Measurements from ENCODE around the gene PRKN.

DNA sequence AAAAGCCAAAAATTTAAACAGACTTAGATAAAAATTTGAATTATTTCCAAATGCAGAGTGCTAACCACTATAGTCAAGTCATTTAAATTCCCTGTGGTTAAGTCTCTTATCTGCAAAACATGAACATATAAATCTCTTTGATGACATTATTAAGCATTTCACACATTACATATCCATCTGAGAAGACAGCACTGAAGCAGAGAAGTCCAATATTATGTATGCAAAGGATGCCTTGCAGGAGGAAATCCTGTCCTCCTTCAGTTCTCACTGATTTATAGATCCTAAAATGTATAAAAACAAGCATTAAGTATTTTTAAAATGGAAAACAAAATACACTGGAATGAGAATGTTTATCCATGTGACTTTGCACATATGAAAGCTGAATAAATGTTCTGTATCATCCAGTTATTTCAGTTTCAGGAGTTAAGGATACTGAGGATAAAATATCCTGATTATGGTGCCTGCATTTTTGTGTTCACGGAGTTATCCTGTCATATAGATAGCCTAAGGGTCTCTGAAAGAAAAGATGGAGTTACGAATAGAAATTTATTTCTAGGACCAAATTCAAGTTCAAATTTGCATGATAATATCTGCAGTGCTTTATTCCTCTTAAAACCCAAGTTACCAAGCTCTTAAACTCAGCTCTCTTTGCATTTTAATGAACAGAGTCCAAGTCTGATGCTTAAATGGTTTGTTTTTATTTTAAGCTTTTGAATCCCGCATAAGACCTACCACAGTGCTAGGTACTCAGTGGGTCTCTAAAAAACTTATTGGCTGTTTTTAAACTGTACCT, 145.4 kb downstream of the PRKN start:
- TF ChIP-seq, protein P1, sequence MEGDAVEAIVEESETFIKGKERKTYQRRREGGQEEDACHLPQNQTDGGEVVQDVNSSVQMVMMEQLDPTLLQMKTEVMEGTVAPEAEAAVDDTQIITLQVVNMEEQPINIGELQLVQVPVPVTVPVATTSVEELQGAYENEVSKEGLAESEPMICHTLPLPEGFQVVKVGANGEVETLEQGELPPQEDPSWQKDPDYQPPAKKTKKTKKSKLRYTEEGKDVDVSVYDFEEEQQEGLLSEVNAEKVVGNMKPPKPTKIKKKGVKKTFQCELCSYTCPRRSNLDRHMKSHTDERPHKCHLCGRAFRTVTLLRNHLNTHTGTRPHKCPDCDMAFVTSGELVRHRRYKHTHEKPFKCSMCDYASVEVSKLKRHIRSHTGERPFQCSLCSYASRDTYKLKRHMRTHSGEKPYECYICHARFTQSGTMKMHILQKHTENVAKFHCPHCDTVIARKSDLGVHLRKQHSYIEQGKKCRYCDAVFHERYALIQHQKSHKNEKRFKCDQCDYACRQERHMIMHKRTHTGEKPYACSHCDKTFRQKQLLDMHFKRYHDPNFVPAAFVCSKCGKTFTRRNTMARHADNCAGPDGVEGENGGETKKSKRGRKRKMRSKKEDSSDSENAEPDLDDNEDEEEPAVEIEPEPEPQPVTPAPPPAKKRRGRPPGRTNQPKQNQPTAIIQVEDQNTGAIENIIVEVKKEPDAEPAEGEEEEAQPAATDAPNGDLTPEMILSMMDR (IDR thresholded peaks at IDR 0.05; ENCODE audit: low read length), result no peak
- TF ChIP-seq EZH2 (IDR thresholded peaks at IDR 0.05; ENCODE audit: borderline replicate concordance, low read length), result no peak

Data from OCI-LY1 (cell line).